GM12878 (cell line): ENCODE data around the gene CPNE5. TPM values are rescaled to one million over a fixed set of nuclear protein-coding genes. Genes with fewer than 3 reads are reported as not detected.

Source experiments
- ATAC-seq: fragments of 200-7000 bp; cut with Tn5 transposase; 3 replicates; pipeline ENCODE4 v1.9.1; 2020; ENCODE audit warnings: mild to moderate bottlenecking, moderate library complexity
- BruUV-seq: library from RNA; stranded (reverse); fragments of 400-500 nt; replicated peaks from 2 replicates; lab custom pipeline; 2021; lab: Mats Ljungman, UMichigan
- CTCF ChIA-PET: fragments of 300-600 bp; sonication (Branson Sonifier 250); formaldehyde crosslinking; extraction: SDS; loops from one replicate; lab custom pipeline; 2021; ENCODE audit warnings: inconsistent platforms; lab: Yijun Ruan, JAX
- POLR2A ChIA-PET: fragments of 350-600 bp; formaldehyde crosslinking; extraction: SDS; loops from one replicate; lab custom pipeline; 2021; ENCODE audit warnings: inconsistent platforms; lab: Charles Lee
- RAD21 ChIA-PET: fragments of 300-600 bp; sonication (Branson Sonifier 250); formaldehyde crosslinking; loops from one replicate; lab custom pipeline; 2023; ENCODE audit warnings: antibody characterized with exemption; ENCODE audit not compliant: unreplicated experiment; lab: Charles Lee
- SMC1A ChIA-PET: fragments of 300-600 bp; sonication (Branson Sonifier 250); formaldehyde crosslinking; loops from one replicate; lab custom pipeline; 2023; ENCODE audit not compliant: unreplicated experiment, uncharacterized antibody; lab: Charles Lee
- DNase-seq: peaks from one replicate; pipeline ENCODE4 v3.0.0-alpha.2; 2011; ENCODE audit warnings: low read depth, low spot score
- FAIRE-seq: peaks from 3 replicates; lab custom pipeline; 2011; peaks lifted over from hg19 to GRCh38; lab: Jason Lieb, UNC
- H2AFZ ChIP-seq: 2 replicates; pipeline ENCODE4 v1.6.0; 2011; ENCODE audit warnings: low read depth, low read length, control low read depth; ENCODE audit not compliant: control insufficient read depth
- H3K27ac ChIP-seq: 2 replicates; pipeline ENCODE4 v1.5.1; 2011; ENCODE audit warnings: control low read depth; ENCODE audit not compliant: control insufficient read depth, insufficient read depth
- H3K27me3 ChIP-seq, 2 experiments: replicated peaks in 1 of 2; 2 replicates each; pipeline versions ENCODE4 v1.6.0 to v1.6.1; 2011; ENCODE audit warnings: low read length in 1 of 2; ENCODE audit not compliant: control insufficient read depth in 2 of 2, insufficient read depth in 2 of 2
- H3K36me3 ChIP-seq, 2 experiments: 2 replicates each; pipeline ENCODE4 v1.5.1; 2011; ENCODE audit warnings: low read length in 1 of 2; ENCODE audit not compliant: control insufficient read depth in 2 of 2, insufficient read depth in 2 of 2
- H3K4me1 ChIP-seq: 2 replicates; pipeline ENCODE4 v1.6.1; 2011; ENCODE audit warnings: mild to moderate bottlenecking, low read length, moderate library complexity, mixed read lengths; ENCODE audit not compliant: control insufficient read depth, insufficient read depth
- H3K4me2 ChIP-seq: 2 replicates; pipeline ENCODE4 v1.6.0; 2011; ENCODE audit warnings: control low read depth; ENCODE audit not compliant: control insufficient read depth, insufficient read depth
- H3K4me3 ChIP-seq: fragments of 200-600 bp; sonication (generic); 2 replicates; pipeline ENCODE4 v1.5.1; 2016
- H3K79me2 ChIP-seq: 2 replicates; pipeline ENCODE4 v1.6.0; 2011; ENCODE audit warnings: low read length; ENCODE audit not compliant: control insufficient read depth, insufficient read depth
- H3K9ac ChIP-seq: 2 replicates; pipeline ENCODE4 v1.8.0; 2011; ENCODE audit warnings: low read length, control low read depth, mixed read lengths; ENCODE audit not compliant: control insufficient read depth, insufficient read depth
- H3K9me3 ChIP-seq: replicated peaks from 3 replicates; pipeline ENCODE4 v1.5.1; 2011; ENCODE audit warnings: mild to moderate bottlenecking, low read length; ENCODE audit not compliant: control insufficient read depth, insufficient read depth
- H4K20me1 ChIP-seq: 2 replicates; pipeline ENCODE4 v1.6.0; 2011; ENCODE audit not compliant: control insufficient read depth, insufficient read depth
- BHLHE40 ChIP-seq, 2 experiments: fragments of 450-650 bp in 1 of 2; IDR thresholded peaks; 2 replicates each; pipeline ENCODE4 v1.6.1; 2011 to 2017; ENCODE audit warnings: low read depth in 2 of 2, borderline replicate concordance in 1 of 2, improper control_type of control experiment in 1 of 2, low read length in 1 of 2, mild to moderate bottlenecking in 1 of 2
- BRCA1 ChIP-seq: IDR thresholded peaks from 2 replicates; pipeline ENCODE4 v1.6.1; 2011; ENCODE audit warnings: low read depth, low read length, improper control_type of control experiment
- HCFC1 ChIP-seq: fragments of 150-350 bp; IDR thresholded peaks from 2 replicates; pipeline ENCODE4 v1.6.1; 2014; ENCODE audit warnings: low read length
- HDAC2 ChIP-seq: fragments of 200-600 bp; sonication (generic); IDR thresholded peaks from 2 replicates; pipeline ENCODE4 v1.6.1; 2017
- IRF4 ChIP-seq: IDR thresholded peaks from 2 replicates; pipeline ENCODE4 v1.6.1; 2011; ENCODE audit warnings: low read depth, low read length
- NBN ChIP-seq: fragments of 450-650 bp; IDR thresholded peaks from 2 replicates; pipeline ENCODE4 v1.6.1; 2016
- PML ChIP-seq: IDR thresholded peaks from 2 replicates; pipeline ENCODE4 v1.6.1; 2012; ENCODE audit warnings: low read length, inconsistent platforms
- POLR2A ChIP-seq: IDR thresholded peaks from 2 replicates; pipeline ENCODE4 v1.6.1; 2011; ENCODE audit warnings: low read depth, mild to moderate bottlenecking, low read length
- SMC3 ChIP-seq: IDR thresholded peaks from 2 replicates; pipeline ENCODE4 v1.6.1; 2011; ENCODE audit warnings: low read length, improper control_type of control experiment, borderline replicate concordance
- WGBS: methylation state at CpG from one replicate; pipeline ENCODE4 v1.1.6; 2016; ENCODE audit warnings: low lambda C conversion rate; ENCODE audit not compliant: insufficient replicate concordance, insufficient coverage; ENCODE audit errors: missing lambda C conversion rate; 5-methylcytosine and 5-hydroxymethylcytosine counted together
- in situ Hi-C: fragments of 300-500 bp; cut with MboI; formaldehyde crosslinking; loops from 9 replicates; pipeline ENCODE4 v1.14.3; 2018; ENCODE audit warnings: mixed read lengths
- intact Hi-C: fragments of 100-400 bp; cut with micrococcal nuclease; formaldehyde crosslinking; loops from one replicate; pipeline ENCODE4 v1.14.2; 2022; ENCODE audit not compliant: unreplicated experiment
- polyA plus RNA-seq, 11 experiments: library from polyadenylated mRNA; depleted of rRNA in 4 of 11; unstranded in 6 of 11; stranded (reverse) in 5 of 11; fragments of >200 nt; fragmentation: Nextera tagmentation in 4 of 11; fragmentation: Illumina TruSeq in 1 of 11; extraction: Ambion mirVana in 4 of 11; extraction: Trizol in 1 of 11; gene quantifications; 1 replicate in 1 of 11; 2 replicates in 10 of 11; pipeline versions ENCODE4 v1.2.1 to v1.2.3, GENCODE V29; 2011 to 2016; ENCODE audit warnings: inconsistent platforms in 2 of 11, missing spikeins in 2 of 11, low read depth in 1 of 11
- total RNA-seq, 4 experiments: library from RNA; depleted of rRNA in 3 of 4; stranded (reverse); fragments of >200 nt in 3 of 4; fragmentation: Illumina TruSeq in 1 of 4; extraction: Trizol in 1 of 4; gene quantifications; 2 replicates each; pipeline versions ENCODE4 v1.2.1 to v1.2.3, GENCODE V29; 2013 to 2021
- TF ChIP-seq, protein P1 (sequence below): fragments of 450-650 bp; IDR thresholded peaks from 2 replicates; pipeline ENCODE4 v1.6.1; 2017; ENCODE audit warnings: antibody characterized with exemption, mild to moderate bottlenecking, moderate library complexity
- TF ChIP-seq, protein P2 (sequence below): IDR thresholded peaks from 2 replicates; pipeline ENCODE4 v1.6.1; 2012; ENCODE audit warnings: low read length, inconsistent platforms

CPNE5 gene
- total and polyA plus RNA-seq, 10 of the 15 experiments (the other 5 are each of a cell fraction or from before 2014, with no cell fraction given), result 2.4 to 39.1 (median 18.2) TPM

DNA sequence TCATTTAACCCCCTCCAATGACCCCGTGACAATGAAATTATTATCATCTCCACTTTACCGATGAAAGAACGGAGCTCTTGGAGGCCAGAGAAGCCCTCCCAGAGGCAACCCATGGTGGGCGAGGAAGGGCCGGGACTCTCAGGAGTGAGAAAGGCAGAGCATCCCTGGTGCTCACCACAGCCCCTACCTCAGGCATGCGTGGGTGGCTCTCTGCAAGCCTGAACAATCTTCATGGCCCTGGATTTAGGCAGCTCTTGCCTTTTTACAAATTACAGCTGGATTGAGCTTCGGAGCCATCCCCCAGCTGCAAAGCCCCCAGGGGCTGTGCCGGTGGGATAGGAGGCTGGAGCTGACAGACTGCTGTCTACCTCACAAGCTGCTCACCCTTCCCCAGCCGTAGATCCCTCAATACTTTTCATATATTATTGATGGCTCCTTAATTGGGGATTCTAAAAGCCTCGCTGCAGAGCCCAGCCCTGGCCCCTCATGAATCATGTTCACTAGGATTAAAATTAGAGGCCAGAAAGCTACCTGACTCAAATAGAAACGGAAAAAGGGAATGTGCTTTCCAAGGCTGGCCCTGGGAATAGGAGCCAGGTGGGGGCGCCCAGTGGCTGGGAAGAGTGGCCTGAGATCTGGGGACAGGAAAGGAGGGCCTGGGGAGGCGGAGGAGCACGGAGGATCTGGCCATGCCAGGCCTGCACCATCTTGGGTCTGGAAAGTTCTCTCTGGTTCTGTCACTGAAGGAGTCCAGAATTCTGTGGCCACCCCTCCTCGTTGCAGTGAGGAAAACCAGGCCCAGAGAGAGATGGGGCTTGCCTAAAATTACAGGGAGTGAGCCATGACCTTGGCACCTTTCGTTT is 29.1 kb downstream of the CPNE5 start:
- Histone ChIP-seq H2AFZ (no peak overlapping the region), H3K4me1 (no peaks in the 10 kb centered on the region), H3K4me3 (no peak overlapping the region), H3K9me3 (no peaks in the 10 kb centered on the region), H3K36me3 (no peaks in the 10 kb centered on the region), H3K27ac (no peak overlapping the region), H3K27me3 (no peaks in the 10 kb centered on the region; a peak in 1 of 4 replicates), H4K20me1 (no peaks in the 10 kb centered on the region), H3K79me2 (no peaks in the 10 kb centered on the region), H3K9ac (no peak overlapping the region), H3K4me2 (no peak overlapping the region)
- ChIA-PET SMC1A (interaction anchor here (0.8 to 3.2 kb wide), 2 partner anchors 39 to 41 kb away, joined by 3 to 10 read pairs; no protein-coding TSS in a partner anchor), RAD21 (no interaction called here), CTCF (interaction anchor here (1.0 to 2.9 kb wide), 7 partner anchors 24 to 208 kb away, joined by 3 to 10 read pairs (median 6); no protein-coding TSS in a partner anchor), POLR2A (interaction anchor here (0.5 kb wide), 1 partner anchor 673 kb away, joined by 3 read pairs; no protein-coding TSS in a partner anchor)
- TF ChIP-seq PML (no peak), NBN (no peak), HCFC1 (no peak), HDAC2 (no peak), BRCA1 (no peak), POLR2A (no peak)
- WGBS, result 33% methylated on average over 16 of the region's 16 CpGs
- DNase-seq (no peak), ATAC-seq (no peak), FAIRE-seq (no peak)
- in situ Hi-C loops (no loop called here), intact Hi-C loops (no loop called here)
- no TSS peak for BruUV-seq

DNA sequence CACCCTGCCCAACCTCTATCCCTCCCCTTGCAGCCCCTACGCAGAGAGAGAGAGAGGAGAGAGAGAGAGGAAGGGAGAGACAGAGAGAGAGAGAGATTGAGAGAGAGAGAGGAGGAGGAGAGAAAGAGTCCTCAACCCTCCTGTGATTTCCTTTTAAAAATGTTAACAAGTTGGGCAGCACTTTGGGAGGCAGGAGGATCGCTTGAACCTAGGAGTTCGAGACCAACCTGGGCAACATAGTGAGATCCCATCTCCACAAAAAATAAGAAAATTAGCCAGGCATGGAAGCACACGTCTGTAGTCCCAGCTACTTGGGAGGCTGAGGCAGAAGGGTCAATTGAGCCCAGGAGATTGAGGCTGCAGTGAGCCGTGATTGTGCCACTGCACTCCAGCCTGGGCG is 30.1 kb downstream of the CPNE5 start:
- H3K4me1 ChIP-seq, result no peaks in the 10 kb centered on the region
- intact Hi-C loops (no loop called here), in situ Hi-C loops (no loop called here)
- no peak overlapping the region for H2AFZ ChIP-seq
- FAIRE-seq (no peak), DNase-seq (no peak), ATAC-seq (no peak)
- ChIA-PET CTCF (interaction anchor here (1.5 to 2.9 kb wide), 2 partner anchors 43 to 209 kb away, joined by 6 to 10 read pairs; no protein-coding TSS in a partner anchor), SMC1A (interaction anchor here (1.1 kb wide), 1 partner anchor 11 kb away, joined by 3 read pairs; no protein-coding TSS in a partner anchor), RAD21 (no interaction called here), POLR2A (no interaction called here)
- H3K9me3 ChIP-seq, result no peaks in the 10 kb centered on the region
- H3K4me2 ChIP-seq, result no peak overlapping the region
- TF ChIP-seq IRF4 (no peak), BRCA1 (no peak), SMC3 (no peak), BHLHE40 (IDR thresholded peaks at IDR 0.05; ENCODE audit: borderline replicate concordance in 1 of 2, low read depth in 2 of 2, low read length in 1 of 2) (no peak)
- TF ChIP-seq, protein P1, sequence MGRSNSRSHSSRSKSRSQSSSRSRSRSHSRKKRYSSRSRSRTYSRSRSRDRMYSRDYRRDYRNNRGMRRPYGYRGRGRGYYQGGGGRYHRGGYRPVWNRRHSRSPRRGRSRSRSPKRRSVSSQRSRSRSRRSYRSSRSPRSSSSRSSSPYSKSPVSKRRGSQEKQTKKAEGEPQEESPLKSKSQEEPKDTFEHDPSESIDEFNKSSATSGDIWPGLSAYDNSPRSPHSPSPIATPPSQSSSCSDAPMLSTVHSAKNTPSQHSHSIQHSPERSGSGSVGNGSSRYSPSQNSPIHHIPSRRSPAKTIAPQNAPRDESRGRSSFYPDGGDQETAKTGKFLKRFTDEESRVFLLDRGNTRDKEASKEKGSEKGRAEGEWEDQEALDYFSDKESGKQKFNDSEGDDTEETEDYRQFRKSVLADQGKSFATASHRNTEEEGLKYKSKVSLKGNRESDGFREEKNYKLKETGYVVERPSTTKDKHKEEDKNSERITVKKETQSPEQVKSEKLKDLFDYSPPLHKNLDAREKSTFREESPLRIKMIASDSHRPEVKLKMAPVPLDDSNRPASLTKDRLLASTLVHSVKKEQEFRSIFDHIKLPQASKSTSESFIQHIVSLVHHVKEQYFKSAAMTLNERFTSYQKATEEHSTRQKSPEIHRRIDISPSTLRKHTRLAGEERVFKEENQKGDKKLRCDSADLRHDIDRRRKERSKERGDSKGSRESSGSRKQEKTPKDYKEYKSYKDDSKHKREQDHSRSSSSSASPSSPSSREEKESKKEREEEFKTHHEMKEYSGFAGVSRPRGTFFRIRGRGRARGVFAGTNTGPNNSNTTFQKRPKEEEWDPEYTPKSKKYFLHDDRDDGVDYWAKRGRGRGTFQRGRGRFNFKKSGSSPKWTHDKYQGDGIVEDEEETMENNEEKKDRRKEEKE, result no peak
- TF ChIP-seq, protein P2, sequence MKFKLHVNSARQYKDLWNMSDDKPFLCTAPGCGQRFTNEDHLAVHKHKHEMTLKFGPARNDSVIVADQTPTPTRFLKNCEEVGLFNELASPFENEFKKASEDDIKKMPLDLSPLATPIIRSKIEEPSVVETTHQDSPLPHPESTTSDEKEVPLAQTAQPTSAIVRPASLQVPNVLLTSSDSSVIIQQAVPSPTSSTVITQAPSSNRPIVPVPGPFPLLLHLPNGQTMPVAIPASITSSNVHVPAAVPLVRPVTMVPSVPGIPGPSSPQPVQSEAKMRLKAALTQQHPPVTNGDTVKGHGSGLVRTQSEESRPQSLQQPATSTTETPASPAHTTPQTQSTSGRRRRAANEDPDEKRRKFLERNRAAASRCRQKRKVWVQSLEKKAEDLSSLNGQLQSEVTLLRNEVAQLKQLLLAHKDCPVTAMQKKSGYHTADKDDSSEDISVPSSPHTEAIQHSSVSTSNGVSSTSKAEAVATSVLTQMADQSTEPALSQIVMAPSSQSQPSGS, result no peak
- no peak overlapping the region for H3K9ac ChIP-seq
- no peak overlapping the region for H3K4me3 ChIP-seq
- BruUV-seq, result no TSS peak
- H3K36me3 ChIP-seq, result no peaks in the 10 kb centered on the region
- H3K27ac ChIP-seq, result no peak overlapping the region
- WGBS, result 41% methylated on average over 6 of the region's 6 CpGs
- H3K27me3 ChIP-seq, result no peaks in the 10 kb centered on the region
- H4K20me1 ChIP-seq, result no peaks in the 10 kb centered on the region
- H3K79me2 ChIP-seq, result no peaks in the 10 kb centered on the region
